Measurements from ENCODE around the gene CCNI2. TPM values are rescaled to one million over a fixed set of nuclear protein-coding genes. Genes with fewer than 3 reads are reported as not detected.

CCNI2 gene
- total RNA-seq, 6 experiments from 2014 or later, result not detected

DNA sequence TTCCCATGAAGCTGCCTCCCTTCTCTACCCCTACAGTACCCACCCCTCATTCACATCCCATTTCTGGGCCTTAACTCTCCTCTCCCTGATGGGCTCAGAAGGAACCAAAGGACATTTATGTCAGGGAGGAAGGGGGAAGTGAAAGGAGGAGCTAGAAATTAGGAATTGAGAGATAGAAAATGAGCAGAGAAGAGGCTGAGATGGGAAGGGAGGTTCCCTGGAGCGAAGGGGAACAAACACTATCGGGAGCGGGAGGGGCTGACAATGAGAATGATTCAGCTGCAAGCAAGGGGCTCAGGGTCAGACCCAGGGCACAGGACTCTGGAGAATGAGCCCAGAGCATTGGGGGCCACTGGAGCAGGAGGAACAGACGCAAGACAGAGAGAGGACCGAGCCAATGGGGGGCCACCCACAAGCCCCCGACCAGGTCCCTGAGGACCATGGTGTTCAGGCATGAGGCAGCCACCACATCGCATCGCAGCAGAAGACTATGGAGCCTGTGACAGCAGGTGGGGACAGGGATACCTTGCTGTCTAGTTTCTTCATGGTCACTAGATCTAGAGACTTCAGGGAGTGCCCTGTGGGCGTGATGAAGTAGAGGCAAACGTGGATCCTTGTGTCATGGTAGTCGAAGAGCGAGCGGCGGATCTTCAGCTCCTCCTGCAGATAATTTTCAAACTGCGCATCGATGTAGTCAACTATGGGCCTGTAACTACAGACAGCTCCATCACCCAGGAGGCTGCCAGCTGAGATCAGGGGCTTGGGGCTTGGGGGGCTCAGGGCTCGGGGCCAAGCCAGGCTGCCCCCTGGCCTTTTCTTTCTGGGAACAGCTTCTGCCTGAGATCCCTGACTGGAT is 16.2 kb downstream of the CCNI2 start:
- no peaks in the 10 kb centered on the region for H3K9me3 Mint-ChIP-seq

DNA sequence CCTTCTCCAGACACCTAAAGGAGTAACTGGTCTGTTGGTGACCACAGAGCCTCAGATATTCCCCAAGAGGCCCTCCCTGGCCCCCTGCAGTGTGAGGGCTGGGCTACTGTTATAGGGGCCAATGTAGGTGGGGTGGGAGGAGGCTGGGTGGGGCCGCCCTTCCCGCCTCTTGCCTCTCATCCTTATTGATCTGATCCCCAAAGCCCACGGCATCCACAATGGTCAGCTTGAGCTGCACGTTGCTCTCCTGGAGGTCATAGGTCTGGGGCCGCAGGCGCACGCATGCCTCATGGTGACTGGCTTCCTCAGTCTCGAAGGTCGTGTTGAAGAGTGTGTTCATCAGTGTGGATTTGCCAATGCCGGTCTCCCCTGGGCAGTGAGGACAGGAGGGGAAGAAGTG is 16.8 kb downstream of the CCNI2 start:
- no peak for DNase-seq
- Mint-ChIP-seq H3K27ac (no peak overlapping the region), H3K9me3 (no peaks in the 10 kb centered on the region), H3K4me1 (ENCODE audit: low read depth) (peaks cover 24% of the 10 kb centered on the region), H3K4me3 (no peak overlapping the region), H3K27me3 (ENCODE audit: insufficient read depth) (peaks cover 2% of the 10 kb centered on the region), H3K36me3 (ENCODE audit: low read depth) (peaks cover 8% of the 10 kb centered on the region)
- TF ChIP-seq, protein P1, sequence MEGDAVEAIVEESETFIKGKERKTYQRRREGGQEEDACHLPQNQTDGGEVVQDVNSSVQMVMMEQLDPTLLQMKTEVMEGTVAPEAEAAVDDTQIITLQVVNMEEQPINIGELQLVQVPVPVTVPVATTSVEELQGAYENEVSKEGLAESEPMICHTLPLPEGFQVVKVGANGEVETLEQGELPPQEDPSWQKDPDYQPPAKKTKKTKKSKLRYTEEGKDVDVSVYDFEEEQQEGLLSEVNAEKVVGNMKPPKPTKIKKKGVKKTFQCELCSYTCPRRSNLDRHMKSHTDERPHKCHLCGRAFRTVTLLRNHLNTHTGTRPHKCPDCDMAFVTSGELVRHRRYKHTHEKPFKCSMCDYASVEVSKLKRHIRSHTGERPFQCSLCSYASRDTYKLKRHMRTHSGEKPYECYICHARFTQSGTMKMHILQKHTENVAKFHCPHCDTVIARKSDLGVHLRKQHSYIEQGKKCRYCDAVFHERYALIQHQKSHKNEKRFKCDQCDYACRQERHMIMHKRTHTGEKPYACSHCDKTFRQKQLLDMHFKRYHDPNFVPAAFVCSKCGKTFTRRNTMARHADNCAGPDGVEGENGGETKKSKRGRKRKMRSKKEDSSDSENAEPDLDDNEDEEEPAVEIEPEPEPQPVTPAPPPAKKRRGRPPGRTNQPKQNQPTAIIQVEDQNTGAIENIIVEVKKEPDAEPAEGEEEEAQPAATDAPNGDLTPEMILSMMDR (IDR thresholded peaks at IDR 0.05), result no peak

More for the DNA sequence above, 16.2 kb downstream of the CCNI2 start:
- H3K36me3 Mint-ChIP-seq (ENCODE audit: low read depth), result peaks cover 14% of the 10 kb centered on the region
- DNase-seq, result no peak
- H3K4me3 Mint-ChIP-seq, result no peak overlapping the region
- no peak overlapping the region for H3K27ac Mint-ChIP-seq
- peaks cover 18% of the 10 kb centered on the region for H3K4me1 Mint-ChIP-seq (ENCODE audit: low read depth)
- TF ChIP-seq, protein P1 (IDR thresholded peaks at IDR 0.05), result no peak
- H3K27me3 Mint-ChIP-seq (ENCODE audit: insufficient read depth), result peaks cover 2% of the 10 kb centered on the region

DNA sequence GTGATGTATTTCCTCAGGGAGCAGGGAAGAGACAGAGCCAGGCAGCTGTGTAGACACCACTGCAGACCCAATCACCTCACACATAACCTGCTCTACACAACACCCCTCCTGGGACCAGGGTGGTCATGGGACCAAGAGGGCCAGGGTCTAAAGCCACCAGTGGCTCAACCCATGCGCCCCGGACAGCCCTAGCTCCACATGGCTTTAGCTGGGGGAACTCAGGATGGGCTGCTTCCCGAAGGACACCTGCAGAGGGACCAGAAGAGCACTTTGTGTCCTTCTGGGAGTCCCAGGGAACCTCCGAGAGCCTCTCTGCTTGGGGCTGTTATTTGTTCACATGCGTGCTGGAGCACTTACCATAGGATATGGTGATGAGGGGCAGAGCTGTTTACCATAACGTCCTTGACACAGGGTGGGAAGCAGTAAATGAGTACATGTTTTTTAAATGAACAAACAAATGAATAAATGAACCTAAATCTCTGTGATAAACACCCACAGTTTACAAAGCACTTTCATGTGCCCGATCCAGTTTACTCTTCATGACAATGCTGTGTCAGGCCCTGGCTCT is 17.5 kb downstream of the CCNI2 start:
- Mint-ChIP-seq H3K27me3 (ENCODE audit: insufficient read depth) (peaks cover 2% of the 10 kb centered on the region), H3K4me3 (no peak overlapping the region), H3K4me1 (ENCODE audit: low read depth) (peaks cover 29% of the 10 kb centered on the region), H3K27ac (no peak overlapping the region), H3K9me3 (no peaks in the 10 kb centered on the region), H3K36me3 (ENCODE audit: low read depth) (peaks cover 8% of the 10 kb centered on the region; the same call in 1 of the 2 replicates)
- no peak for DNase-seq
- TF ChIP-seq, protein P1 (IDR thresholded peaks at IDR 0.05), result no peak

DNA sequence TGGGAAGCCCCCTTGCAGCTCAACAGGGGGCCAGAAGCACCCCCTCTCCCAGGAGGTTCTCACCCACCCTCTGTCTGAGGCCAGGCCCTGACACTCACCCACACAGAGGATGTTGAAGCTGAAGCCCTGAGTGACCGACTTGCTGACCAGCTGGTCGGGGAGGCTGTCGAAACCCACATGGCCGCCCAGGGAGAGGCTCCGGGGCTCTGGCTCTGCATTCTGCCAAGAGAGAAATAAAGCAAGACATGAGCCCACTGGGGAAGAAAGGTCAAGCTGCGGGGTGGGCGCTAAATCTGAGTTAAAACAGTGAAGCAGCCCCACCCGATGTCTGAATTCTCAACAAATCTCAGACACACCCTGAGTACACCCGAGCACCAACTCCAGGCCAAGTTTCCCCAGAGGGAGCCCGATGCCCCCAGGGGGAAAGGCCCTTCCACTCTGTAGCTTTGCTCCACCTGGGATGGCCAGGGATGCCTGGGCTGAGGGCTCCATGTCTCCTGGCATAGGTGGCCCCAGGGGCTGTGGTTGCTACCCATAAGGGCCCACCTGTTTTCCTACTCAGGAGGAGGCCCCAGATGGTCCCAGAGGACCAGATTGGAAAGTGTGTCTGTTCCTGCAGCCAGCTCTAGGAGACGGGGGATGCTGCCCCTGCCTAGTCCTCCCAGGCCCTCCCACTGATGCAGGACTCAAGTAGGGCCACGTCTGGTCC is 18.2 kb downstream of the CCNI2 start:
- Mint-ChIP-seq H3K4me3 (no peak overlapping the region), H3K27me3 (ENCODE audit: insufficient read depth) (peaks cover 2% of the 10 kb centered on the region), H3K27ac (no peak overlapping the region), H3K36me3 (ENCODE audit: low read depth) (peaks cover 8% of the 10 kb centered on the region; the same call in 1 of the 2 replicates), H3K4me1 (ENCODE audit: low read depth) (peaks cover 29% of the 10 kb centered on the region), H3K9me3 (no peaks in the 10 kb centered on the region)
- no peak for DNase-seq
- TF ChIP-seq, protein P1 (IDR thresholded peaks at IDR 0.05), result no peak

DNA sequence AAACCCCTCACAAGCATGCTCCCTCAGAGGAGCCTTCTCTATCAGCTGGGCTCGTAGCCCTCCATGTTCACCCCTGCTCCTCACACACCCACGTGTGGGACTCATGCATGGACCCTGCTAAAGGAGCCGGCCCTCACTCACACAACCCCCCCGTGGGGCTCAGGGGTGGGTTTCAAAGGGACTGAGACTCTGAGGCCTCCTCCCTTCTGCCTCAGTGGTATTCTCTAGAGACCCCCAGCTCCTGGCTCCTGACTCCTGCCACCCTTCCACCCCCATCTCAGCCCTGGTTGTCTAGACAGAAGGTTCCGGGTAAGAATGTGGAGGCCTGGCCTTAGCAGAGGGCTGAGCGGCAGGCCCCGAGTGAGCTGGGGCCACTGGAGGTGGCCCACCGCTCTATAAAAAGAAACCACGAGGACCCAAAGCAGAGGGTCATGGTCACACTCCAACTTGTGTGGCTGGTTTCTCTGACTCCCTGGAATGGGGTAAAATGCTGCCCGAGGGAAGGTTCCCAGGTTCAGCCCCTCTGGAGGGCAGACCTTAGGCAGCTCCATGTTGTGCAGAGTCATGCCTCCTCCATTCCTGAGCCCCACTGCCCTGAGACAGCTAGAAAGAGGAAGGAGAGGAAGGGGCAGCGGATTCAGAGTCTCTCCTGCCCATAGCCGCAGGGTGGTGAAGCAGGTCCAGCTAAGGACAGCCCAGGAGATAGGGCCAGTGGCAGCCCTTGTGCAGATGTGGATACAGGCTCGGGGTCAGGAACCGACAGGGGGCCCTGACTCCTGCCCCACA is 19.0 kb downstream of the CCNI2 start:
- DNase-seq, result no peak
- TF ChIP-seq, protein P1 (IDR thresholded peaks at IDR 0.05), result no peak
- H3K27ac Mint-ChIP-seq, result peak overlapping the region; percentile 50; the same call in 1 of the 2 replicates
- peaks cover 8% of the 10 kb centered on the region; the same call in 1 of the 2 replicates for H3K36me3 Mint-ChIP-seq (ENCODE audit: low read depth)
- peaks cover 2% of the 10 kb centered on the region for H3K27me3 Mint-ChIP-seq (ENCODE audit: insufficient read depth)
- no peak overlapping the region for H3K4me3 Mint-ChIP-seq
- peaks cover 29% of the 10 kb centered on the region for H3K4me1 Mint-ChIP-seq (ENCODE audit: low read depth)
- H3K9me3 Mint-ChIP-seq, result no peaks in the 10 kb centered on the region

Measured in HFFc6 (cell line).